Ovary (tissue), 3 donors: ENCODE measurements around the gene JARID2.

Experiments used
- EP300 ChIP-seq: sonication (generic); formaldehyde crosslinking; IDR thresholded peaks from one replicate; pipeline ENCODE4 v1.6.1; 2017; ENCODE audit warnings: antibody characterized with exemption
- POLR2A ChIP-seq: fragments of 450-650 bp; IDR thresholded peaks from one replicate; pipeline ENCODE4 v1.6.1; 2017; ENCODE audit warnings: antibody characterized with exemption, mild to moderate bottlenecking, moderate library complexity
- TF ChIP-seq, protein P1 (sequence below), 3 donors: fragments of 450-650 bp in 2 of 3; fragments of 200-600 bp in 1 of 3; IDR thresholded peaks; one replicate each; pipeline versions ENCODE4 v1.5.1 to v1.8.0; 2016 to 2022; ENCODE audit warnings: antibody characterized with exemption in 3 of 3, mild to moderate bottlenecking in 1 of 3
- donor health status: DM: no; HTN: no; CAD: no.

DNA sequence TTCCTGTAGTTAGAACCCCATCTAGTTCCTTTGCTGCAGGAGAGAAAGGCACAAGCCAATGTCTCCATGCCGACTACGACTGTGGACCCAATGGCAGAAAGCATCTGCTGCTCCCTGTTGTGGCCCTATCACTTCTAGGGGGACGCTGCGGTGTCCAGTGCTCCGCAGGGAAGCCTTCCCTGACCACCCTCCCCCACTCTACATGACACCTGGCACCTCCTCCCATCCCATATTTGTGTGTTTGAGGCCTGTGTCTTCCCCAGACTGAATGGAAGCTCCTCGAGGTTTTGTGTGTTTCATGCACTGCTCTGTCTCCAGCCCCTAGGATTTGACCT lies 257.4 kb downstream of the JARID2 start:
- TF ChIP-seq, protein P1, sequence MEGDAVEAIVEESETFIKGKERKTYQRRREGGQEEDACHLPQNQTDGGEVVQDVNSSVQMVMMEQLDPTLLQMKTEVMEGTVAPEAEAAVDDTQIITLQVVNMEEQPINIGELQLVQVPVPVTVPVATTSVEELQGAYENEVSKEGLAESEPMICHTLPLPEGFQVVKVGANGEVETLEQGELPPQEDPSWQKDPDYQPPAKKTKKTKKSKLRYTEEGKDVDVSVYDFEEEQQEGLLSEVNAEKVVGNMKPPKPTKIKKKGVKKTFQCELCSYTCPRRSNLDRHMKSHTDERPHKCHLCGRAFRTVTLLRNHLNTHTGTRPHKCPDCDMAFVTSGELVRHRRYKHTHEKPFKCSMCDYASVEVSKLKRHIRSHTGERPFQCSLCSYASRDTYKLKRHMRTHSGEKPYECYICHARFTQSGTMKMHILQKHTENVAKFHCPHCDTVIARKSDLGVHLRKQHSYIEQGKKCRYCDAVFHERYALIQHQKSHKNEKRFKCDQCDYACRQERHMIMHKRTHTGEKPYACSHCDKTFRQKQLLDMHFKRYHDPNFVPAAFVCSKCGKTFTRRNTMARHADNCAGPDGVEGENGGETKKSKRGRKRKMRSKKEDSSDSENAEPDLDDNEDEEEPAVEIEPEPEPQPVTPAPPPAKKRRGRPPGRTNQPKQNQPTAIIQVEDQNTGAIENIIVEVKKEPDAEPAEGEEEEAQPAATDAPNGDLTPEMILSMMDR (IDR thresholded peaks at IDR 0.05): no peak
- no peak for TF ChIP-seq EP300
- no peak for TF ChIP-seq POLR2A
